ENCODE data around the gene KIF13A. TPM values are rescaled to one million over a fixed set of nuclear protein-coding genes. Genes with fewer than 3 reads are reported as not detected.

Gene KIF13A
- total and polyA plus RNA-seq, 2 experiments from 2014 or later, result 8.4 to 28.2 TPM

- peaks cover 9% of the 10 kb centered on the region; the same call in 1 of the 2 replicates for H3K36me3 ChIP-seq (ENCODE audit: insufficient read depth)
- H2AFZ ChIP-seq, result no peak overlapping the region
- Mint-ChIP-seq H3K36me3 (ENCODE audit: low read depth) (peaks cover 10% of the 10 kb centered on the region; the same call in 2 of the 3 replicates), H3K27me3 (ENCODE audit: insufficient read depth, low read depth, poor library complexity) (no peaks in the 10 kb centered on the region), H3K9me3 (no peaks in the 10 kb centered on the region), H3K27ac (no peak overlapping the region), H3K4me1 (no peaks in the 10 kb centered on the region), H3K4me3 (no peak overlapping the region)
- TF ChIP-seq JUNB (IDR thresholded peaks at IDR 0.05; ENCODE audit: unreplicated experiment) (no peak), STAT1 (IDR thresholded peaks at IDR 0.05; ENCODE audit: unreplicated experiment) (no peak), EZH2phosphoT487 (IDR thresholded peaks at IDR 0.05; ENCODE audit: unreplicated experiment) (no peak), ETS1 (IDR thresholded peaks at IDR 0.05) (no peak)
- no peak overlapping the region for H3K4me3 ChIP-seq
- H3K79me2 ChIP-seq (replicated peaks; ENCODE audit: insufficient read depth), result no peaks in the 10 kb centered on the region
- no peaks in the 10 kb centered on the region; the same call in 1 of the 2 replicates for H4K20me1 ChIP-seq (replicated peaks; ENCODE audit: insufficient read depth)
- no peak overlapping the region for H3K4me2 ChIP-seq
- no peak for ATAC-seq
- no peaks in the 10 kb centered on the region for H3K4me1 ChIP-seq (ENCODE audit: insufficient read depth)
- no peaks in the 10 kb centered on the region for H3F3A ChIP-seq (replicated peaks; ENCODE audit: low read depth)
- no peaks in the 10 kb centered on the region for H3K27me3 ChIP-seq (ENCODE audit: insufficient read depth)
- H3K27ac ChIP-seq (ENCODE audit: low read depth), result no peak overlapping the region
- no peak for DNase-seq (ENCODE audit: low spot score)
- no peaks in the 10 kb centered on the region for H3K9me2 ChIP-seq (ENCODE audit: insufficient read depth)
These were observed 140.2 kb downstream of the KIF13A start for GRCh38 chr6:17847203-17847760.

GRCh38 chr6:17846762-17847161 lies 140.7 kb downstream of the KIF13A start:
- peaks cover 9% of the 10 kb centered on the region; the same call in 1 of the 2 replicates for H3K36me3 ChIP-seq (ENCODE audit: insufficient read depth)
- no peak overlapping the region for H2AFZ ChIP-seq
- no peak overlapping the region for H3K27ac ChIP-seq (ENCODE audit: low read depth)
- no peaks in the 10 kb centered on the region for H3K27me3 Mint-ChIP-seq (ENCODE audit: insufficient read depth, low read depth, poor library complexity)
- H3K4me1 ChIP-seq (ENCODE audit: insufficient read depth), result no peaks in the 10 kb centered on the region
- no peak overlapping the region for H3K4me3 ChIP-seq
- no peaks in the 10 kb centered on the region for H3K4me1 Mint-ChIP-seq
- no peak overlapping the region for H3K4me3 Mint-ChIP-seq
- H3F3A ChIP-seq (replicated peaks; ENCODE audit: low read depth), result no peaks in the 10 kb centered on the region
- no peak for DNase-seq (ENCODE audit: low spot score)
- no peaks in the 10 kb centered on the region for H3K27me3 ChIP-seq (ENCODE audit: insufficient read depth)
- H3K36me3 Mint-ChIP-seq (ENCODE audit: low read depth), result peaks cover 10% of the 10 kb centered on the region; the same call in 2 of the 3 replicates
- no peak overlapping the region for H3K27ac Mint-ChIP-seq
- no peaks in the 10 kb centered on the region for H3K9me3 Mint-ChIP-seq
- no peaks in the 10 kb centered on the region for H3K79me2 ChIP-seq (replicated peaks; ENCODE audit: insufficient read depth)
- H4K20me1 ChIP-seq (replicated peaks; ENCODE audit: insufficient read depth), result no peaks in the 10 kb centered on the region; the same call in 1 of the 2 replicates
- no peak overlapping the region for H3K4me2 ChIP-seq
- TF ChIP-seq ZNF462 (CRISPR knock-in tag; IDR thresholded peaks at IDR 0.05) (no peak), ETS1 (IDR thresholded peaks at IDR 0.05) (no peak), STAT1 (IDR thresholded peaks at IDR 0.05; ENCODE audit: unreplicated experiment) (no peak), CTCF (conservative IDR thresholded peaks at IDR 0.05; ENCODE audit: low read depth in 2 of 2) (no peak), JUNB (IDR thresholded peaks at IDR 0.05; ENCODE audit: unreplicated experiment) (no peak), POLR2AphosphoS5 (IDR thresholded peaks at IDR 0.05; ENCODE audit: low read depth) (no peak), ZNF331 (CRISPR knock-in tag; IDR thresholded peaks at IDR 0.05; ENCODE audit: low read depth) (no peak)
- ATAC-seq, result no peak
- no peaks in the 10 kb centered on the region for H3K9me2 ChIP-seq (ENCODE audit: insufficient read depth)

All from GM23338 (cell line).